Fibroblast of upper back skin (primary cell): ENCODE measurements around the gene ZNF451.

Experiments used
- DNase-seq: peaks from one replicate; pipeline ENCODE4 v3.0.0-alpha.2; 2013

ZNF451 gene

DNA sequence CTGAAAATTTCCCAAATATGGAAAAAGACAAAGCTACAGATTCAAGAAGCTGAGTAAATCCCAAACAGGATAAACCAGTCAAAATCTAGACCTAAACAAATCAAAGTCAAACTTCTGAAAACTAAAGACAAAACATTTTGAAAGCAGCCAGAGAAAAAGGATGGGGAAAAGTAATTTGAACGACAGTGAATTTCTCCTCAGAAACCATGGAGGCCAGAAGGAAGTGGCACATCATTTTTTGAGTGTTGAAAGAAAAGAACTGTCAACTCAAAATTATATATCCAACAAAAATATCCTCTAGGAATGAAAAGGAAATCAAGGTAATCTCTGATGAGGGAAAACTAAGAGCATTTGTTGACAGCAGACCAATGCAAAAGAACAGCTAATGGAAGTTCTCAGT is 125.3 kb downstream of the ZNF451 start:
- no peak for DNase-seq

DNA sequence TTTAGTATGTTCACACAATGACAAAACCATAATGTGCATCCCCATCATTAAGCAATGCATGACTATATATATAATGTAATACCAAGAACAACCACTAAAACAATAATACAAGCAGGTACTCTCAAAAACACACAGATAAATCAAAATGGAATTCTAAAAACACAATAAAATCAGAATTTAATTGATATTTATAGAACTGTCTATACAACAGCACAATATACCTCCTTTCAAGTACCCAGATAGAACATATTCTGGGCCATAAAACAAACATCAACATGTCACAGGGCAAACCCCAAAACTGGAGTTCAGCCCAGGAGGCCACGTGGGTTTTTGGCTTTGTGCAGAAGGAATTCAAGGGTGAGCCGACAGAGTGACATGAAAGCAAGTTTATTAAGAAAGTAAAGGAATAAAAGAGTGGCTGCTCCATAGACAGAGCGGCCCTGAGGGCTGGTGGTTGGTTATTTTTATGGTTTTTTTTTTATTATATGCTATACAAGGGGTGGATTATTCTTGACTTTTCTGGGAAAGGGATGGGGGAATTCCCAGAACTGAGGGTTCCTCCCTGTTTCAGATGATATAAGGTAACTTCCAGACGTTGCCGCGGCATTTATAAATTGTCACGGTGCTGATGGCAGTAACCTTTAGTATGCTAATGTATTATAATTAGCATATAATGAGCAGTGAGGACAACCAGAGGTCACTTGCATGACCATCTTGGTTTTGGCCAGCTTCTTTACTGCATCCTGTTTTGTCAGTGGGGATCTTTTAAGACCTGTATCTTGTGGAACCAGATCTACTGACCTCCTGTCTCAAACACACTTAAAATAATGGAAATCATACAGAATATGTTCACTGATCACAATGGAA is 126.5 kb downstream of the ZNF451 start:
- DNase-seq, result no peak

DNA sequence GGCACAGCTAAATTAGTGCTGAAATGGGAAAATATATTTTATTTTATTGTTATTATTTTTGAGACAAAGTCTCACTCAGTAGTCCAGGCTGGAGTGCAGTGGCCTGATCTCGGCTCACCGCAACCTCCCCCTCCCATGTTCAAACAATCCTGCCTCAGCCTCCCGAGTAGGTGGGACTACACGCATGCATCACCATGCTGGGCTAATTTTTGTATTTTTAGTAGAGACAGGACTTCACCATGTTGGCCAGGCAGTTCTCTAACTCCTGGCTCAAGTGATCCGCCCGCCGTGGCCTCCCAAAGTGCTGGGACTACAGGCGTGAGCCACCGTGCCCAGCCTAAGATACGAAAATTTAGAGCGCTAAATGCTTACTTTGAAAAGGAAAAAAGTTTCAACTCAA is 127.3 kb downstream of the ZNF451 start:
- no peak for DNase-seq
